Activated CD8-positive, alpha-beta T cell treated with anti-CD3 and anti-CD28 coated beads for 36 hours (primary cell): ENCODE results near the gene UBE2G2. TPM values are rescaled to one million over a fixed set of nuclear protein-coding genes. Genes with fewer than 3 reads are reported as not detected.

Experiments
- ATAC-seq: fragments of 200-7000 bp; cut with Tn5 transposase; one replicate; pipeline ENCODE4 v1.10.0; 2021; ENCODE audit warnings: mild to moderate bottlenecking, moderate library complexity
- CTCF ChIA-PET: fragments of 350-600 bp; sonication (Branson Sonifier 250); formaldehyde crosslinking; loops from one replicate; lab custom pipeline; 2021; ENCODE audit warnings: antibody characterized with exemption; lab: Charles Lee
- POLR2A ChIA-PET: fragments of 350-600 bp; sonication (Branson Sonifier 250); formaldehyde crosslinking; loops from one replicate; lab custom pipeline; 2021; ENCODE audit warnings: antibody characterized with exemption; lab: Charles Lee
- DNase-seq: peaks from one replicate; pipeline ENCODE4 v3.0.0-alpha.2; 2020
- H3K27ac Mint-ChIP-seq: one replicate; pipeline ENCODE4 v1.8.0; 2021; ENCODE audit warnings: mild to moderate bottlenecking, mixed read lengths
- H3K27me3 Mint-ChIP-seq: one replicate; pipeline ENCODE4 v1.8.0; 2021; ENCODE audit warnings: mixed read lengths
- H3K36me3 Mint-ChIP-seq: one replicate; pipeline ENCODE4 v1.8.0; 2021; ENCODE audit warnings: low read depth, mixed read lengths
- H3K4me1 Mint-ChIP-seq: one replicate; pipeline ENCODE4 v1.8.0; 2021; ENCODE audit warnings: low read depth, mixed read lengths
- H3K4me3 Mint-ChIP-seq: one replicate; pipeline ENCODE4 v1.8.0; 2021; ENCODE audit warnings: mild to moderate bottlenecking, moderate library complexity, mixed read lengths
- H3K9me3 Mint-ChIP-seq: one replicate; pipeline ENCODE4 v1.8.0; 2021; ENCODE audit warnings: mixed read lengths
- CTCF ChIP-seq: fragments of 200-600 bp; IDR thresholded peaks from one replicate; pipeline ENCODE4 v1.8.0; 2022; ENCODE audit warnings: antibody characterized with exemption, mild to moderate bottlenecking
- intact Hi-C: fragments of 100-400 bp; cut with micrococcal nuclease; formaldehyde crosslinking; loops from one replicate; pipeline ENCODE4 v1.10.0; 2022
- total RNA-seq, 2 experiments: library from RNA; stranded (reverse); gene quantifications; one replicate each; pipeline ENCODE4 v1.2.3, GENCODE V29; 2021

Gene UBE2G2
- total RNA-seq, 2 experiments from 2014 or later = 113 to 115 TPM

DNA sequence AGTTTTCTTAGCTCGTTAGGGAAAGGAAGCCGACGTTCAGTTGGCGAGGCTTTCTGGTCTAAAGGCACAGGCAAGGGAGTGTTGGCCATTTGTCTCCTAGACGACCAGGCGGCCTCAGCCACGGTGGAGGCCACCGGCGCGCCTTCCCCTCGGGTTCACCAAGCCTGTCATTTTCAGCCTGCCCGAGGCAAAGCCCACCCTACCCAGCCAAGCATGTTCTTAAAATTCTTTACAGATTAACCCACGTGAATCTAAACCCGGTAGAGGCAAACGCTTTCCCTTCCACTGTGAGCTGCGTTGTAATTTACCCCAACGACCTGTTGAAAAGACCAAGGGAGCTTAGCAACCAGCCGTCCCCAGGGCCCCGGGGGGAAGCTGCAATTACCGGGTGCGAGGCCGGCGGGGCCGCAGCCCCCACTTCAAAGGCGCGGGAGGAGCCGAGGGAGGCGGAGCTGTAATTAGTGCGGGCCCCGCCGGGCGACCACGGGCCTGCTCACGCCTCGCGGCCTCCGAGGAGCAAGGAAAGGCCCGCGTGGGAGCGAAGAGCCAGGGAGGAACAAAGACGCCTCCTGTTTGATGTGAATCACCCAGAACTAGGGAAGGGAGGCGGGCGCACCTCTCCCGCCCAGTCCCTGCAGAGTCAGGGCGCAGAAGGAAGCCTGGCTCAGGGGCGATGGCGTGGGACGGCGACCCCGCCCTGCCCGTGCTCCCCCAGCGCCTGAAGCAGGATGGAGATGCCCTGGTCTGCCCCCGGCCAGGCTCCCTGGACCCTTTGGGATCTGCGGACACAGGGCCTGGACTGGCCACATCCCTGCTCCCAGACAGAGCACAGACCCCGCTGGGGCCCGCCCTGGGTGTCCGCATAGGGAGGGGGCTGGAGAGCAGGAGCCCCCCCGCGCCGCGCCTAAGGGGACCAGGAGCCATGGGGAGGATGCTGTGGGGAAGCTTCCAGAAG is 78.2 kb downstream of the UBE2G2 start:
- ChIA-PET CTCF (interaction anchor here (0.9 to 1.0 kb wide), 2 partner anchors 19 to 212 kb away, joined by 3 to 5 read pairs; no protein-coding TSS in a partner anchor), POLR2A (no interaction called here)
- Mint-ChIP-seq H3K9me3 (no peaks in the 10 kb centered on the region), H3K27ac (no peak overlapping the region), H3K27me3 (peaks cover 23% of the 10 kb centered on the region), H3K36me3 (no peaks in the 10 kb centered on the region), H3K4me1 (peaks cover 12% of the 10 kb centered on the region), H3K4me3 (no peak overlapping the region)
- peak; percentile 36 for DNase-seq
- ATAC-seq = peak; percentile 61
- intact Hi-C loops = no loop called here
- no peak for TF ChIP-seq CTCF

- Mint-ChIP-seq H3K27me3 (peaks cover 22% of the 10 kb centered on the region), H3K36me3 (no peaks in the 10 kb centered on the region), H3K9me3 (no peaks in the 10 kb centered on the region), H3K4me1 (peaks cover 12% of the 10 kb centered on the region), H3K27ac (no peak overlapping the region), H3K4me3 (no peak overlapping the region)
- ATAC-seq (no peak), DNase-seq (no peak)
- POLR2A ChIA-PET = no interaction called here
- intact Hi-C loops = no loop called here
- TF ChIP-seq CTCF = no peak
- CTCF ChIA-PET = interaction anchor here (0.9 to 1.0 kb wide), 2 partner anchors 20 to 212 kb away, joined by 3 to 5 read pairs; no protein-coding TSS in a partner anchor
Observed at GRCh38 chr21:44722731-44723130, 78.9 kb downstream of the UBE2G2 start.

DNA sequence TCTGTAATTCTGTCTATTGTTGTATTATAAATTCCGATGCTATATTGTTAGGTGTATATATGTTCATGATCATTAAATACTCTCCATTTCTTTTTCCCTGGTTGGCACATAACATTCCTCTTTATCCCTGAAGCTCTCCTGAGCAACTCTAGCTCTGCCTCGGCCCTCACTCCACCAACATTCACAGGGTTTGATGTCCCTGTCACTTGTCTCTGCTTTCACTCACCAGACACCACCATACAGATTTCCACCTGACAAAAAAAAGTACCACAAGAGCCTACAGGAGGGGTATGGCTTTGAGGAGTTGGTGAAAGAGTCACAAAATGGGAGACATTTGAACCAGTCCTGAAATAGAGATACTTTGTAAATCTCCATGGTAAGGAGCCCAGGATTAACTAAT is 81.5 kb downstream of the UBE2G2 start:
- H3K9me3 Mint-ChIP-seq = peaks cover 3% of the 10 kb centered on the region
- H3K27me3 Mint-ChIP-seq = peaks cover 22% of the 10 kb centered on the region
- H3K27ac Mint-ChIP-seq = no peak overlapping the region
- DNase-seq (no peak), ATAC-seq (no peak)
- peaks cover 12% of the 10 kb centered on the region for H3K4me1 Mint-ChIP-seq
- intact Hi-C loops = no loop called here
- ChIA-PET CTCF (interaction anchor here (0.8 to 2.4 kb wide), 3 partner anchors 9 to 210 kb away, joined by 3 to 11 read pairs (median 5); partner anchors contain the start of gene TSPEAR), POLR2A (no interaction called here)
- no peak overlapping the region for H3K4me3 Mint-ChIP-seq
- H3K36me3 Mint-ChIP-seq = no peaks in the 10 kb centered on the region
- no peak for TF ChIP-seq CTCF

Other genes starting within 250 kb of the UBE2G2 start
- not detected for gene KRTAP10-3, start 243.0 kb downstream of the UBE2G2 start, total RNA-seq
- not detected for gene KRTAP10-4, start 228.1 kb downstream of the UBE2G2 start, total RNA-seq
- gene KRTAP10-5, start 221.2 kb downstream of the UBE2G2 start, total RNA-seq = not detected
- gene KRTAP10-6, start 209.3 kb downstream of the UBE2G2 start, total RNA-seq = not detected
- gene KRTAP10-7, start 201.2 kb downstream of the UBE2G2 start, total RNA-seq = not detected
- not detected for gene KRTAP10-8, start 189.7 kb downstream of the UBE2G2 start, total RNA-seq
- gene KRTAP10-9, start 174.7 kb downstream of the UBE2G2 start, total RNA-seq = not detected
- not detected for gene KRTAP10-10, start 164.5 kb downstream of the UBE2G2 start, total RNA-seq
- gene KRTAP10-11, start 155.4 kb downstream of the UBE2G2 start, total RNA-seq = not detected
- gene KRTAP12-4, start 147.2 kb downstream of the UBE2G2 start, total RNA-seq = not detected
- gene KRTAP12-3, start 143.9 kb downstream of the UBE2G2 start, total RNA-seq = not detected
- not detected for gene KRTAP12-2, start 134.9 kb downstream of the UBE2G2 start, total RNA-seq
- gene KRTAP12-1, start 119.7 kb downstream of the UBE2G2 start, total RNA-seq = not detected
- gene KRTAP10-12, start 104.6 kb downstream of the UBE2G2 start, total RNA-seq = not detected
- not detected for gene TSPEAR, start 90.2 kb downstream of the UBE2G2 start, total RNA-seq
- 10 to 100 TPM; 69.8 to 72.9 TPM for gene SUMO3, start 16.2 kb upstream of the UBE2G2 start, total RNA-seq
- gene PTTG1IP, start 71.9 kb upstream of the UBE2G2 start, total RNA-seq = 10 to 100 TPM; 60.7 to 61.8 TPM
- gene ITGB2, start 119.1 kb upstream of the UBE2G2 start, total RNA-seq = 100 to 1,000 TPM; 340 to 343 TPM
- gene SLX9, start 138.2 kb upstream of the UBE2G2 start, total RNA-seq = 10 to 100 TPM; 76.0 to 76.5 TPM